Right lobe of liver (tissue), 6 donors: Measurements from ENCODE around the gene PRKAR1B. TPM values are rescaled to one million over a fixed set of nuclear protein-coding genes. Genes with fewer than 3 reads are reported as not detected.

ENCODE experiments used
- ATAC-seq, 4 donors: fragments of 200-7000 bp; cut with Tn5 transposase; one replicate each; pipeline ENCODE4 v1.9.1; 2020; ENCODE audit warnings: mild to moderate bottlenecking in 4 of 4, moderate library complexity in 4 of 4
- DNase-seq, 3 donors: peaks; one replicate each; pipeline ENCODE4 v3.0.0-alpha.2; 2020
- H3K27ac ChIP-seq, 3 donors: fragments of 200-600 bp; one replicate each; pipeline ENCODE4 v1.8.0; 2022
- H3K27me3 ChIP-seq, 2 donors: fragments of 200-600 bp; one replicate each; pipeline ENCODE4 v1.8.0; 2022
- H3K36me3 ChIP-seq, 4 donors: fragments of 200-600 bp; sonication (generic) in 1 of 4; one replicate each; pipeline versions ENCODE4 v1.5.1 to v1.8.0; 2017 to 2022; ENCODE audit warnings: control low read depth in 1 of 4
- H3K4me1 ChIP-seq, 4 donors: fragments of 200-600 bp; sonication (generic) in 1 of 4; one replicate each; pipeline versions ENCODE4 v1.5.1 to v1.8.0; 2017 to 2022; ENCODE audit warnings: control low read depth in 1 of 4
- H3K4me3 ChIP-seq, 3 donors: fragments of 200-600 bp; one replicate each; pipeline ENCODE4 v1.8.0; 2022
- H3K9me3 ChIP-seq, 4 donors: fragments of 200-600 bp; sonication (generic) in 1 of 4; one replicate each; pipeline versions ENCODE4 v1.5.1 to v1.8.0; 2017 to 2022; ENCODE audit warnings: control low read depth in 1 of 4
- CTCF ChIP-seq, 4 donors: fragments of 200-600 bp in 3 of 4; fragments of 450-650 bp in 1 of 4; IDR thresholded peaks; one replicate each; pipeline versions ENCODE4 v1.5.1 to v1.8.0; 2016 to 2022; ENCODE audit warnings: antibody characterized with exemption in 4 of 4, mild to moderate bottlenecking in 2 of 4
- POLR2A ChIP-seq: fragments of 450-650 bp; IDR thresholded peaks from one replicate; pipeline ENCODE4 v1.6.1; 2017; ENCODE audit warnings: antibody characterized with exemption, mild to moderate bottlenecking
- WGBS: methylation state at CpG from one replicate; pipeline ENCODE4 v1.1.6; 2018; ENCODE audit warnings: low coverage, low lambda C conversion rate; ENCODE audit not compliant: insufficient coverage; ENCODE audit errors: missing lambda C conversion rate; 5-methylcytosine and 5-hydroxymethylcytosine counted together
- intact Hi-C, 2 donors: fragments of 100-400 bp; cut with DNase I; formaldehyde crosslinking; loops; one replicate each; pipeline versions ENCODE4 v1.11.2 to v1.14.1; 2022
- total RNA-seq, 6 experiments: library from RNA; depleted of rRNA in 2 of 6; stranded (reverse); fragments of >200 nt in 2 of 6; fragmentation: NEBNext Ultra II Directional in 3 of 6; extraction: Animal tissue kit (Norgen Biotek cat#: 25700) in 3 of 6; gene quantifications; one replicate each; pipeline versions ENCODE4 v1.1.0 to v1.2.4, GENCODE V29; 2016 to 2023
- donor health status: DM: no; HTN: yes; CAD: no.
- donor health status: DM: no; HTN: no; CAD: no.
- donor health status: DM: no; HTN: no; CAD: no.
- donor health status: DM: no; HTN: yes; CAD: no.
- donor health status: DM: no; HTN: yes; CAD: no.

PRKAR1B gene
- total RNA-seq, 6 experiments from 2014 or later, result 4.7 to 20.8 (median 11.3) TPM

DNA sequence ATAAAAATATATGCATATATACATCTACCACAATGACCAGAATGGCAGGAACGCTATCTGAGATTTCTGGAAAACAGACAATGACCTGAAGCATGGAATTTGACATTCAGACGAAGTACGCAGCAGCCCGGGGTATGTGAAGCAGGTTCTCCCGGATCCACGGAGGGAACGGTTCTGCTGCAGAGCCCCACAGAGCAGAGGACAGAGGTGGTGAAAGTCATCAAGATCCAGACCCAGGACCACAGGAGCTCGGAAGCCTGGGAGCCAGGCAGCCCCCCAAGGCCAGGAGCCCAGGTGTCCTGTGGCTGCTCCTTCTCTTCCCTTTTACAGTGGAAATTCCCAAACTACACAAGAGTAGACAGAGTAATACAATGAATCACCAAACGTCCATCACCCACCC, 42.7 kb downstream of the PRKAR1B start:
- Histone ChIP-seq H3K4me1 (no peaks in the 10 kb centered on the region), H3K9me3 (peaks cover 0 to 14% (median 2%) of the 10 kb centered on the region in 4 donors), H3K27me3 (no peaks in the 10 kb centered on the region), H3K4me3 (no peak overlapping the region), H3K27ac (no peak overlapping the region), H3K36me3 (no peaks in the 10 kb centered on the region)
- ATAC-seq, result no peak
- intact Hi-C loops, result no loop called here
- DNase-seq, result peak in 1 of 3 donors; percentile 11
- 83% methylated on average over 5 of the region's 9 CpGs for WGBS
- TF ChIP-seq POLR2A, result no peak
- TF ChIP-seq CTCF (IDR thresholded peaks at IDR 0.05), result no peak

- H3K4me1 ChIP-seq, result no peaks in the 10 kb centered on the region
- DNase-seq, result peak in 1 of 3 donors; percentile 35
- no peaks in the 10 kb centered on the region for H3K27me3 ChIP-seq
- peaks cover 0 to 10% (median 2%) of the 10 kb centered on the region in 4 donors for H3K9me3 ChIP-seq
- TF ChIP-seq POLR2A, result no peak
- no peak for TF ChIP-seq CTCF (IDR thresholded peaks at IDR 0.05)
- WGBS, result 93% methylated on average over 2 of the region's 19 CpGs
- no peak overlapping the region for H3K4me3 ChIP-seq
- H3K27ac ChIP-seq, result no peak overlapping the region
- intact Hi-C loops, result no loop called here
- ATAC-seq, result peak in 1 of 4 donors; percentile 25
- H3K36me3 ChIP-seq, result no peaks in the 10 kb centered on the region
These were observed 43.4 kb downstream of the PRKAR1B start for GRCh38 chr7:683526-684205.

GRCh38 chr7:682810-683209, 44.3 kb downstream of the PRKAR1B start:
- no CpG with 5 or more reads among the region's 11 CpGs for WGBS
- no peaks in the 10 kb centered on the region for H3K4me1 ChIP-seq
- H3K4me3 ChIP-seq, result no peak overlapping the region
- no peaks in the 10 kb centered on the region for H3K27me3 ChIP-seq
- TF ChIP-seq CTCF (IDR thresholded peaks at IDR 0.05) (no peak), POLR2A (no peak)
- H3K9me3 ChIP-seq, result peaks cover 0 to 9% (median 2%) of the 10 kb centered on the region in 4 donors
- DNase-seq (peak in 1 of 3 donors; percentile 31), ATAC-seq (peak in 1 of 4 donors; percentile 9)
- no peak overlapping the region for H3K27ac ChIP-seq
- intact Hi-C loops, result no loop called here
- no peaks in the 10 kb centered on the region for H3K36me3 ChIP-seq

GRCh38 chr7:681551-682307, 45.4 kb downstream of the PRKAR1B start:
- no peaks in the 10 kb centered on the region for H3K4me1 ChIP-seq
- no peak for TF ChIP-seq CTCF (IDR thresholded peaks at IDR 0.05)
- no peak for TF ChIP-seq POLR2A
- DNase-seq (peak in 1 of 3 donors; percentile 22), ATAC-seq (no peak)
- H3K4me3 ChIP-seq, result no peak overlapping the region
- intact Hi-C loops, result no loop called here
- no peaks in the 10 kb centered on the region for H3K27me3 ChIP-seq
- WGBS, result 93% methylated on average over 4 of the region's 13 CpGs
- H3K36me3 ChIP-seq, result no peaks in the 10 kb centered on the region
- H3K9me3 ChIP-seq, result peaks cover 0 to 9% (median 2%) of the 10 kb centered on the region in 4 donors
- no peak overlapping the region for H3K27ac ChIP-seq
